T-helper 2 cell treated with Interferon-gamma antibody and Interleukin-4, amounts not matched to agents 100 ng/mL and 5 ng/mL, for 36 hours (primary cell): ENCODE data around the gene ZNF888. TPM values are rescaled to one million over a fixed set of nuclear protein-coding genes. Genes with fewer than 3 reads are reported as not detected.
"Not testable (repeated sequence)": the region's sequence is repeated elsewhere in the genome, so short reads cannot be mapped to it uniquely, and the experiment has no call there.

Experiments
- intact Hi-C: fragments of 100-400 bp; cut with micrococcal nuclease; formaldehyde crosslinking; loops from one replicate; pipeline ENCODE4 v1.15.1; 2023
- total RNA-seq: library from RNA; stranded (reverse); gene quantifications from 2 replicates; pipeline ENCODE4 v1.2.3, GENCODE V29; 2022

Gene ZNF888
- total RNA-seq, 1 donor from 2014 or later = 8.4 TPM

DNA sequence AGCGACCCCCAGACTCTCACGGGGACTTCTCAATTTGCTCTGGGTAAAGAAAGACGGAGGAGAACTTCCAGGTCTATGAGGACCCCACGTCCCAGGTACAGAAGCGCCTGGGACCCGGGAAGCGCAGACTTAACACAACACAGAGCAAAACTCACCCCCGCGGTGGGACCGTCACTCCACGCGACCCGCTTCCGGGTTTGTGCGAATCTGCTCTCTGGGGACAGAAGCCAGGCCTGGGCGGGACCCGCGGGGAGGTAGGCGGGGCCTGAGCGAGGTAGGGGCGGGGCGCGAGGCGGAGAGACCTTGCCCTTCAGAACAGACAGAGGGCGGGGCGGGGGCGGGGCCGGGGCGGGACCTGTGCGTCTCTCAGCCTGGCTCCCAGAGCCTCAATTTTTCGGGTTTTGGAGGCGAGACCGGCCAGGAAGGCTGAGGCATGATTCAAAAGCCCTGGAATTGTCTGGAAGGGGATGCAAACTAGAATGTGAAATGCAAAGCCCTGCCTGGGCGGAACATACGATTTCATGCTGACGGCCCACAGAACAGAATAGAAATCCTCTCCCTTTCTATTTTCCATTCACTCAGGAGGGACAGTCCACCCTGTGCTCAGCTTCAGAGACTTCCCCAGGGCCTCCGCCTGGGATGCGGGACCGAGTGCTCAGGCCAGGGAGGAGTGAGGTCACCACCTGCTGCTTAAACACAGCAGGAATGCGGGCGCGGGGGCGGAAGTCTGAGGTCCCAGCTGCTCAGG is 19.3 kb upstream of the ZNF888 start:
- intact Hi-C loops = loop anchor here (1.0 to 5.0 kb wide), 8 partner anchors 20 to 415 kb away; partner anchors contain the start of genes ZNF160, ZNF320, ZNF468 and ZNF611

DNA sequence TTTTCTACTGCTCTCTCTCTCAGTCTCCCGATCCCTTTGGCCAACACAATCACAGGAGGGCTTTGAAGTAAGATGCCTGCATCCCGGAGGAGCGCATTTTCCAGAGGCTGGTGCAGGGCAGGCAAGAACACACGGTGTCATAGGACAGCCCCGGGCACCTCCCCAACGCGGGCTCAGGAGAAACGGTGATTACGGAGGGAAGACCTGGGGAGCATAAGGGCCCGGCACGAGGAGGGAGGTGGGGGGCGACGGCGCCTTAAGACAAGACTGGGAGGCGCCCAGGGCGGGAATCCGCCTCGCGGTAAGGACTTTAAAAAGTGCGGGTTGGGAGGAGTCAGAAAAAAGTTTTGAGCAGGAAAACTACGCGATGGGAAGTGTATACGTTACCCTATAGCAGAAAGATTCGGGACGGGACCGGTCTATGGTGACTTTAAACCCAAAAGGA is 18.7 kb upstream of the ZNF888 start:
- intact Hi-C loops = loop anchor here (1.0 to 5.0 kb wide), 8 partner anchors 19 to 415 kb away; partner anchors contain the start of genes ZNF160, ZNF320, ZNF468 and ZNF611

DNA sequence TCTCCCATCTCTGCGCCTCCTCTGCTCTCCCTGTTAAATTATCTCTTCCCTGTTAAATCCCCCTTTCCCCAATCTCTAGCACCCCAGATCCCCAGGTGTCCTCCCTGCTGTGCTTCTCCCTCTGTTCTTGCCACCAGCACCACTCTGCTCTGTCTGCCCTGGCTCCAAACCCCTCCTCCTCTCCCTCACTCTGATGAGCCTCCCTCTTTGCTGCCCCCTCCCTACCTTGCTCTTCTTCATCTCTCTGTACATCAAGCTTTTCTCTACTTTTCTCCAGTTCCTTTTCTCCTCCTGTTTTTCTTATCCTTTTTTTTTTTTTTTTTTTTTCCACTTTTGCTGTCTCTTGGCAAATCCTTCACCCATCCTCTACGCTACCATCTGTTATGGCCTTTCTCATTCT is 18.3 kb upstream of the ZNF888 start:
- intact Hi-C loops = loop anchor here (5.0 kb wide), 2 partner anchors 304 to 414 kb away; partner anchors contain the start of genes ZNF808 and ZNF83

DNA sequence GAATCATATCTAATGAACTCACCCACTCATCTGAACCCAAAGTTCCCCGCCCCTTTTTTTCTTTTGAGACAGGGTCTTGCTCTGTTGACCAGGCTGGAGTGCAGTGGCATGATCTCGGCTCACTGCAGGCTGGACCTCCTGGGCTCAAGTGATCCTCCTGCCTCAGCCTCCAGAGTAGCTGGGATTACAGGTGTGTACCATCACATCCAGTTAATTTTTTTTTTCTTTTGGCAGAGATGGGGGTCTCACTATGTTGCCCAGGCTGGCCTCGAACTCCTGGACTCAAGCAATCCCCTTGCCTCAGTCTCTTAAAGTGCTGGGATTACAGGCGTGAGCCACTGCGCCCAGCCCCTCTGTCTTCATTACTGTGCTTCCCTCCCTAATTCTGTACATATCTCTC is 17.7 kb upstream of the ZNF888 start:
- intact Hi-C loops = loop anchor here (5.0 kb wide), 2 partner anchors 304 to 414 kb away; partner anchors contain the start of genes ZNF808 and ZNF83

DNA sequence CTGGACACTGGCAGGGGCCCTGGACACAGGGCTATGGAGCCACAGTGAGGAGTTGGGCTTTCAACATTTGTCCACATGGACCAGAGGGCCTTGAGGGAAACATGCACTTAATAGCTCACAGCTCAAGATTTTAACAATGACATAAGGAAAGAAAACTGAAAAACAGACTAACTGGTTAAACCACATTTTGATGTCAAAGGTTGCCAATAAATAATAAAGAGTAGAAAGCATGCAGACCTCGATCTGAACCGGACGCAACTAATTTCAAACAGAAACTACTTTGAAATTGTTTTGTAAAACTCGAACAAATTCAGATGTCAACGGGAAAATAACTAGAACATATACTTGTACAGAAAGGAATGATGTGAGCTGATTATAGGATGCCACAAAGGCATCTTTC is 15.5 kb upstream of the ZNF888 start:
- intact Hi-C loops = no loop called here

DNA sequence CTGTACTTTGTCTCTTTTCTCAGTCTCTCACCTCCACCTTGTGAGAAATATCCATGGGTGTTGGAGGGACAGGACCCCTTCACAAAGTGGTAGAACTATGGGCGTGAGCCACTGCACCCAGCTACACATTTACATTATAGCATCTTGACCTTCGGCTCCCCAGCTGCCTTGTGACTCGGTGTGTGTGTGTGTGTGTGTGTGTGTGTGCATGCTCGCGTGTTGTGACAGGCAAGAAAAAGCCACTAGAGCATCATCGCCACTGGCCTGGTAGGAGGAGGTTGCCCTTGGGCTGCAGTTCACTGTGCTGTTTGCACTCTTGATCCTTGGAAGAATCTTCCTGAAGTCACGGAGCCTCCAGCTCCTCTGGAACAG is 13.7 kb upstream of the ZNF888 start:
- intact Hi-C loops = no loop called here

DNA sequence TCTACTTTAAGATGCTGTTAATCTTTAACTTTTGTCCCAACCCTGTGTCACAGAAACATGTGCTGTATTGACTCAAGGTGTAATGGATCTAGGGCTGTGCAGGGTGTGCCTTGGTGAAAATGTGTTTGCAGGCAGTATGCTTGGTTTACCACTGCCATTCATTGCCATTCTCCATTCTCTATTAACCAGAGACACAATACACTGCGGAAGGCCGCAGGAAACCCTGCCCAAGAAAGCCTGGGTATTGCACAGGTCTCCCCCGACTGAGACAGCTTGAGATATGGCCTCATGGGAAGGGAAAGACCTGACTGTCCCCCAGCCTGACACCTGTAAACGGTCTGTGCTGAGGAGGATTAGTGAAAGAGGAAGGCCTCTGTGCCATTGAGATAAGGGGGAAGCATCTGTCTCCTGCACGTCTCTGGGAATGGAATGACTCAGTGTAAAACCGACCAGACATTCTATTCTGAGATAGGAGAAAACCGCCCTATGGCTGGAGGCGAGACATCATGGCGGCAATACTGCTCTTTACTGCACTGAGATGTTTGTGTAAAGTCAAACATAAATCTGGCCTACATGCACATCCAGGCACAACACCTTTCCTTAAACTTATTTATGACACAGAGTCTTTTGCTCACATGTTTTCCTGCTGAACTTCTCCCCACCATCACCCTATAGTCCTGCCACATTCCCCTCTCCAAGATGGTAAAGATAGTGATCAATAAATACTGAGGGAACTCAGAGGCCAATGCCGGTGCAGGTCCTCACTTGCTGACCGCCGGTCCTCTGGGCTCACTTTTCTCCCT is 13.1 kb upstream of the ZNF888 start:
- intact Hi-C loops = no loop called here

DNA sequence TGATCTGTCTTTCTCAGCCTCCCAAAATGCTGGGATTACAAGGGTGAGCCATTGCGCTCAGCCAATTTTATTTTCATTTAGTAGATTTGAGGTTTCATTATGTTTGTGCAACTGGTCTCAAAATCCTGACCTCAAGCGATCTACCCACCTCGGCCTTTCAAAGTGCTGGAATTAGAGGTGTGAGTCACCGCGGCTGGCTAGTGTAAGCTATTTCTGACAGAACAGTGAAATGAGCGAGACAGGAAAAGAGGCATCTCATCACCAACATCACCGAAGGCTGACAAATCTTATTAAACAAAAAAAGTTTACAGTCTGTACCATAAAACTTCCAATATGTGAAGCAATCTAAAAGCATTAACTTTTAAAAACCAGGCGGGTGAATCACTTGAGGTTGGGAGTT is 12.2 kb upstream of the ZNF888 start:
- intact Hi-C loops = no loop called here

DNA sequence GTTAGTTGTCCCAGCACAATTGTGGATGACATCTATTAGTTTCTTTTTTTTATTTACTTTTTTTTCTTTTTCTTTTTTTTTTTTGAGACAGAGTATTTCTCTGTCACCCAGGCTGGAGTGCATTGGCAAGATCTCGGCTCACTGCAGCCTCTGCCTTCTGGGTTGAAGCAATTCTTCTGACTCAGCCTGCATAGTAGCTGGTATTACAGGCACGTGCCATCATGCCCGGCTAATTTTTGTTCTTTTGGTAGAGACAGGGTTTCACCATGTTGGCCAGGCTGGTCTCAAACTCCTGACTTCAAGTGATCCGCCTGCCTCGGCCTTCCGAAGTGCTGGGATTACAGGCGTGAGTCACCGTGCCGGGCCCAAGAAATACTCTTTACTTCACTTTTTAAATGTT is 1.4 kb upstream of the ZNF888 start:
- intact Hi-C loops = not testable (repeated sequence)

DNA sequence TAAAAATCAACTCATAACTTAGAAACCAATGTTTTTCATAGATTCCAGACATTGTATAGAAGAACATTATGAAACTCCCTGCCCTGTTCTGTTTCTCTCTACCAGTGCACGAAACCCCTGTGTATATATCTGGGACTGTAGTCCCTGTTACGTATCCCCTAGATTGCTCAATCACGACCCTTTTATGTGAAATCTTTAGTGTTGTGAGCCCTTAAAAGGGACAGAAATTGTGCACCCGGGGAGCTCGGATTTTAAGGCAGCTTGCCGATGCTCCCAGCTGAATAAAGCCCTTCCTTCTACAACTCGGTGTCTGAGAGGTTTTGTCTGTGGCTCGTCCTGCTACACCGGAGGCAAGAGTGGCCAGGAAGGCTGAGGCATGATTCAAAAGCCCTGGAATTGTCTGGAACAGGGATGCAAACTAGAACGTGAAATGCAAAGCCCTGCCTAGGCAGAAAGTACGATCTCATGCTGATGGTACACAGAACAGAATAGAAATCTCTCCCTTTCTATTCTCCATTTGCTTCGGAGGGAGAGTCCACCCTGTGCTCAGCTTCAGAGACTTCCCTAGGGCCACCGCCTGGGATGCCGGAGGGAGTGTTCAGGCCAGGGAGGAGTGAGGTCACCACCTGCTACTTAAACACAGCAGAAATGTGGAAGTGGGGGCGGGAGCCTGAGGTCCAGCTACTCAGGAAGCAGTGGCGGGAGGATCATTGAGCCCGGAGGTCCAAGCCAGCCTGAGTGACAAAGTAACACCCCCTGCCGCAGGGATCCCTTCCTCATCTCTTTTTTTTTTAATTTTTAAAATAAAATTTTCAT is 758 bp upstream of the ZNF888 start:
- intact Hi-C loops = loop anchor here (2.0 kb wide), 6 partner anchors 19 to 179 kb away; partner anchors contain the start of genes ZNF160, ZNF320, ZNF468 and ZNF816

DNA sequence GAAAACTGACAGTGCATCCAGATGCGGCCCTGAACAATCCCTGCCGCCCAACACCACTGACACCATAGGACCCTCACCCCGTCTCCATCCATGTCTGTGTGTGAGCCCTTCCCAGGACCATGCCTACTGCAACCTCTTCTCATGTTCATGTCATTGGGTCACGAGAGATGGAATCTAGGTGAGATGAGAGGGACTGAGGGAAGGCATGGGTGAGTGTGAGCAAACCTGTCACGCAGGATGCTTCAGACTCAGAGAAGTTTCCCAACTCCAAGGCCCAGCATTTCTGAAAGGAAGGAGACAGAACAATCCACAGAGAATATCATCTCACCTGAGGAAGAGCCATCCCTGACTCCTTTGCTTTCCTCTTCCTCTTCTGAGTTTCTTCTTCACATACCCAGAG is 5.7 kb downstream of the ZNF888 start:
- intact Hi-C loops = no loop called here

DNA sequence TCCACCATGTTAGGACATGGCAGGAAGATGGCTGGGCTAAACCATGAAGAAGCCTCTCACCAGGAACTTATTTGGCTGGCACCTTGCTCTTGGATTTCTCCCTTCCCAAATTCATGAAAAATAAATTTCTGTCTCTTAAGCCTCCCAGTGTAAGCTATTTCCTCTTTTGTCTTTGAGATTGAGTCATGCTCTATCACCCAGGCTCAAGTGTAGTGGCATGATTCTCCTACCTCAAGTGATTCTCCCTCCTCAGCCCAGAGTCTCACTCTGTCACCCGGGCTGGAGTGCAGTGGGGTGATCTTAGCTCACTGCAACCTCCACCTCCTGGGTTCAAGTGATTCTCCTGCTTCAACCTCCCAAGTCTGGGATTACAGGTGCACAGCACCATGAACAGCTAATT is 12.6 kb downstream of the ZNF888 start:
- intact Hi-C loops = no loop called here

DNA sequence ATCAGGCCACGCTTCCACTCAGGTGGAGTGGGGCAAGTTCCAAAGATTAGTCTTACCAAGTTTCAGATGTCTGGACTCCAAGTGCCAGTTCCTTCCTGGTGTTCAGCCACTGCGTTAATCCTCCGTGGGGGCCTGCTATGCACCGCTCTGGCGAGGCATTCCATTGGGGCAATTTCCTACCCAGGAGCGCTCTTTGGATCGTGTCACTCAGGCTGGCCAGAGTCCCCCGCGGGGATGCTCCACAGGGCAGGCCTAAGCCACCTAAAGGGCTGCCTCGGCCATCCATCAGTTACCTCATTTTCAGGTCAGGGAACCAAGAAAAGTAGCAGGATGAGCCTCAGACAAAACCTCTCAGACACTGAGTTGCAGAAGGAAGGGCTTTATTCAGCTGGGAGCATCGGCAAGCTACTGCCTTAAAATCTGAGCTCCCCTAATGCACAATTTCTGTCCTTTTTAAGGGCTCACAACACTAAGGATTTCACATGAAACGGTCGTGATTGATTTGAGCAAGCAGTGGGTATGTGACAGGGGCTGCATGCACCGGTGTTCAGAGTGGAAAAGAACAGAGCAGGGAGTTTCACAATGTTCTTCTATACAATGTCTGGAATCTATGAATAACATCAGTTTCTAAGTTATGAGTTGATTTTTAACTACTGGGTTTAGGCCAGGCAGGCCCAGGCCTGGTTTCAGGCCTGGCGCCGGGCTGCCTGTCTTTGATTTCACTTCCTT is 19.0 kb downstream of the ZNF888 start:
- intact Hi-C loops = not testable (repeated sequence)

DNA sequence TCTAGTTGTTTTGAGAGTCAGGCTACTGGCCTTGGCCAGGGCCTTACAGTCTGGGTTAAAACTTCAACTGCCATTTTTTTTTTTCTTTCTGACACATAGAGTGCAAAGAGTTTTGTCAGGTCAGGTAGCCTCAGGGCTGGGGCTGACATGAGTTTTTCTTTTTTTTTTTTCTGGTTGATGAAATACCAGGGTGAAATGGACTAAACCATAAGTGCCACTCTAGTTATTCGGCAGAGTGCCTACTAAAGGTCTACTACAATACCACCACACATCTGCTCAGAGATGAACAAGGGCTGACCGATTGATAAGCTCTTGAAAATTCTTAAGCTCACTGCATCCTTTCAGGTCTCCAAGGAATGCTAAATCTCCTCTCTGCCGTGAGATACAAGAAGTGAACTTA is 21.4 kb downstream of the ZNF888 start:
- intact Hi-C loops = no loop called here

DNA sequence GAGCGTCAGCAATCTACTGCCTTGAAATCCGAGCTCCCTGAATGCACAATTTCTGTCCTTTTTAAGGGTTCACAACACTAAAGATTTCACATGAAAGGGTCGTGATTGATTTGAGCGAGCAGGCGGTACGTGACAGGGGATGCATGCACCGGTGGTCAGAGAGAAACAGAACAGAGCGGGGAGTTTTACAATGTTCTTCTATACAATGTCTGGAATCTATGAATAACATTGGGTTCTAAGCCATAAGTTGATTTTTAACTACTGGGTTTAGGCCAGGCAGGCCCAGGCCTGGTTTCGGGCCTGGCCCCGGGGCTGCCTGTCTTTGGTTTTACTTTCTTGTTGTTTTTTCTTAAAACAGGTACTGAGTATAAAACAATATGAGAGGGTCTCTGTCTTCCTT is 24.6 kb downstream of the ZNF888 start:
- intact Hi-C loops = not testable (repeated sequence)

DNA sequence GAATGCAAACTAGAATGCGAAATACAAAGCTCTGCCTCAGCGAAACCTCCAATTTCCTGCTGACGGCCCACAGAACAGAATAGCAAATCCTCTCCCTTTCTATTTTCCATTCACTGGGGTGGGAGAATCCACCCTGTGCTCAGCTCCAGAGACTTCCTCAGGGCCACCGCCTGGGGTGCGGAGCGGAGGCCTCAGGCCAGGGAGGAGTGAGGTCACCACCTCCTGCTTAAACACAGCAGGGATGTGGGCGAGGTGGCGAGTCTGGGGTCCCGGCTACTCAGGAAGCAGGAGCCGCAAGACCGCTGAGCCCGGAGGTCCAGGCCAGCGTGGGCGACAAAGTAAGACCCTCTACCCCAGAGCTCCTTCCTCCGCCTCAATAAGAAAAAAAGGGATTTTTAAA is 25.1 kb downstream of the ZNF888 start:
- intact Hi-C loops = no loop called here

DNA sequence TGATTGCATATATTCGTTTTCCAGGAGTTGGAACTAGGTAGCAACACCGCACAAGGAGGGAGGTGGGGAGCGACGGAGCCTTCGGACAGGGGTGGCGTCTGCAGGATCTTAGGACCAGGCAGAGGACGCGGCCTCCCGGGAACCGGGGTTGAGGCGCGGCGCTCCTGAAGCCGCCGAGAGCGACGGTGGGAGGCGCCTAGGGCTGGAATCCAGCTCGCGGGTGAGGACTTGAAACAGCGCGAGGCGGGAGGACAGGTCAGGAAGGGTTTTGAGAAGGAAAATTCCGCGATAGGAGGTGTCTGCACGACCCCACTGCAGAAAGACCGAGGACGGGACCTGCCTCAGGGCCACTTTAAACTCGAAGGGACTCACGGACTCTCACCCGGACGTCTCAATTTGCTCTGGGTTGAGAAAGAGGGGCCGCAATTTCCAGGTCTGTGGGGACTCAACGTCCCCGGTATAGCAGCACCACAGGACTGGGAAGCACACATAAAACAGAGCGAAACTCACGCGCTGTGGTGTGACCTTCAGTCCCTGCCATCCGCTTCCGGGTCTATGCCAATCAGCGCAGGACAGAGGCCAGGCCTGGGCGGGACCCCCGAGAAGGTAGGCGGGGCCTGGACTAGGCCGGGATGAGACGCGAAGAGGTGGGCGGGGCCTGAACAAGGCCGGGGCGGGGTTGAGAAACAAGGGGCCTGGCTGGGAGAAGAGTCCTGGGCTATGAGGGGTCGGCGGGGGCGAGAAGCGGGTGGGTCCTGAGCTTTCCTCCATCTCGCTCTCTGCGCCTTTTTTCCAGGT is 25.9 kb downstream of the ZNF888 start, which contains the start of gene ZNF320:
ZNF320 (minus strand) TSS at position 498 of the 798 bp plus-strand sequence. CDS start 7,380 bp downstream, outside the sequence.
- intact Hi-C loops = loop anchor here (1.0 to 2.0 kb wide), 4 partner anchors 25 to 66 kb away; partner anchors contain the start of genes ZNF468 and ZNF888

DNA sequence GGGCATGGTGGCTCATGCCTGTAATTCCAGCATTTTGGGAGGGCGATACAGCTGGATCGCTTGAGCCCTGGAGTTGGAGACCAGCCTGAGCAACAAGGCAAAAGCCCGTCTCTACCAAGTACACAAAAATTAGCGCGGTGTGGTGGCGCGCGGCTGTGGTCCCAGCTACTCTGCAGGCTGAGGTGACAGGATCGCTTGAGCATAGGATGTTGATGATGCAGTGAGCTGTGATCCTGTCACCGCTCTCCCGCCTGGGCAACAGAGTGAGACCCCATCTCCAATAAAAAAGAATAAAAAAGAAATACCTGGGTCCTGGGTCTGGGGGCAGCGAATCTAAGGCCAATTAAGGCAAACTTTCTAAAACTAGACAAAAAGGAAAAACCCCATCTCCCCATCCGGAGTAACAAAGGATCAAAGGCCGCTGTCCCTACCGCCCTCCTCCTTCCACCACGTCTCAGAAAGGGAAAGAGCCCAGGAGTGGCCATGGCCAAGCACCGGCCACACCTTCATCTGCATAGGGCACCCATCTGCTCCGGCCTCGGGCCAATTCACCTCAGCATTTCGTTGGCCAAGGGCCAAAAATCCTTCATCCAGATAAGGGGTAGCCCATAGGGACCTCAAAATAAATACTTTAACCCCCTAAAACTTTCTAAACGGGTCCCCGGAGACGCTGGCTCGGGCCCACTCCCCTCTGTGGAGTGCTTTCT is 26.6 kb downstream of the ZNF888 start:
- intact Hi-C loops = loop anchor here (1.0 to 2.0 kb wide), 4 partner anchors 26 to 67 kb away; partner anchors contain the start of genes ZNF468 and ZNF888

DNA sequence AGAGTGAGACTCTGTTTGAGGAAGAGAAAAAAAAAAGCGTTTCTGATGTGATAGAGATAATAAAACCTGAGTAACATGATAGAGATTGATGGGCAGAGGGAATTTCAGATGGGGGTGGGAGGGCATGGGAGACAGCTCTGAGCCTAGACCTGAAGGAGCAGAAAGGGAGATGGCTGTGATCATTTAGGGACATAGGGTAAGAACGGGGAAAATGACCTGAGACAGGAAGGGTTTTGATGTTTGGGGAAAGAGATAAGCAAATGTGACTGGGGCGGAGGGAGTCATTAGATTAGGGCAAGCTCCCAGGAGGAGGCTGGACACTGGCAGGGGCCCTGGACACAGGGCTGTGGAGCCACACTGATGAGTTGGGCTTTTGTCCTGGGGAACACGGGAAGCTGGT is 31.9 kb downstream of the ZNF888 start:
- intact Hi-C loops = no loop called here
